Epithelial cell of prostate (primary cell): ENCODE measurements around the gene WSCD2.

Experiments
- DNase-seq: peaks from one replicate; pipeline ENCODE4 v3.0.0-alpha.2; 2011; ENCODE audit warnings: low read depth, low spot score
- H3K27ac ChIP-seq: fragments of 450-650 bp; 2 replicates; pipeline ENCODE4 v1.5.1; 2017; ENCODE audit warnings: mild to moderate bottlenecking

WSCD2 gene

GRCh38 chr12:108287227-108287626, 158.1 kb downstream of the WSCD2 start:
- no peak overlapping the region for H3K27ac ChIP-seq
- DNase-seq = no peak

- H3K27ac ChIP-seq = no peak overlapping the region
- DNase-seq = no peak
Measured at GRCh38 chr12:108289350-108290161, 160.5 kb downstream of the WSCD2 start.

- H3K27ac ChIP-seq = no peak overlapping the region
- no peak for DNase-seq
Measured at GRCh38 chr12:108295641-108296040, 166.6 kb downstream of the WSCD2 start.

- DNase-seq = no peak
Measured at GRCh38 chr12:108296945-108297344, 167.9 kb downstream of the WSCD2 start.

GRCh38 chr12:108297424-108297823, 168.3 kb downstream of the WSCD2 start:
- H3K27ac ChIP-seq = no peak overlapping the region

More at GRCh38 chr12:108296945-108297344, 167.9 kb downstream of the WSCD2 start:
- H3K27ac ChIP-seq = no peak overlapping the region

GRCh38 chr12:108297895-108298760, 169.0 kb downstream of the WSCD2 start:
- no peak for DNase-seq
- no peak overlapping the region for H3K27ac ChIP-seq

More at GRCh38 chr12:108297424-108297823, 168.3 kb downstream of the WSCD2 start:
- DNase-seq = no peak

GRCh38 chr12:108298761-108299275, 169.7 kb downstream of the WSCD2 start:
- H3K27ac ChIP-seq = no peak overlapping the region
- DNase-seq = no peak

- no peak for DNase-seq
Measured at GRCh38 chr12:108299516-108299915, 170.4 kb downstream of the WSCD2 start.

More at GRCh38 chr12:108299516-108299915, 170.4 kb downstream of the WSCD2 start:
- no peak overlapping the region for H3K27ac ChIP-seq
